Activated naive CD4-positive, alpha-beta T cell treated with anti-CD3 and anti-CD28 coated beads, Interleukin-2, amount 50 U/mL, for 72 hours (primary cell): ENCODE measurements around the gene FBXO5. TPM values are rescaled to one million over a fixed set of nuclear protein-coding genes. Genes with fewer than 3 reads are reported as not detected.

ENCODE experiments used
- ATAC-seq, 2 donors: fragments of 150-1000 bp; cut with Tn5 transposase; 2 replicates each; pipeline ENCODE4 v1.10.0; 2021; ENCODE audit warnings: mild to moderate bottlenecking in 2 of 2, moderate library complexity in 2 of 2
- DNase-seq, 2 donors: peaks; one replicate each; pipeline ENCODE4 v3.0.0; 2021 to 2022; ENCODE audit warnings: low spot score in 2 of 2
- H3K27ac Mint-ChIP-seq, 2 donors: one replicate each; pipeline ENCODE4 v1.8.0; 2022; ENCODE audit warnings: mild to moderate bottlenecking in 2 of 2, mixed read lengths in 2 of 2
- H3K36me3 Mint-ChIP-seq, 2 donors: one replicate each; pipeline ENCODE4 v1.8.0; 2022; ENCODE audit warnings: mixed read lengths in 2 of 2
- H3K9me3 Mint-ChIP-seq, 2 donors: one replicate each; pipeline ENCODE4 v1.8.0; 2022; ENCODE audit warnings: mixed read lengths in 2 of 2
- total RNA-seq, 2 donors: library from RNA; stranded (reverse); gene quantifications; one replicate each; pipeline ENCODE4 v1.2.3, GENCODE V29; 2022

FBXO5 gene
- total RNA-seq, 2 donors from 2014 or later = 43.6 to 81.5 TPM

DNA sequence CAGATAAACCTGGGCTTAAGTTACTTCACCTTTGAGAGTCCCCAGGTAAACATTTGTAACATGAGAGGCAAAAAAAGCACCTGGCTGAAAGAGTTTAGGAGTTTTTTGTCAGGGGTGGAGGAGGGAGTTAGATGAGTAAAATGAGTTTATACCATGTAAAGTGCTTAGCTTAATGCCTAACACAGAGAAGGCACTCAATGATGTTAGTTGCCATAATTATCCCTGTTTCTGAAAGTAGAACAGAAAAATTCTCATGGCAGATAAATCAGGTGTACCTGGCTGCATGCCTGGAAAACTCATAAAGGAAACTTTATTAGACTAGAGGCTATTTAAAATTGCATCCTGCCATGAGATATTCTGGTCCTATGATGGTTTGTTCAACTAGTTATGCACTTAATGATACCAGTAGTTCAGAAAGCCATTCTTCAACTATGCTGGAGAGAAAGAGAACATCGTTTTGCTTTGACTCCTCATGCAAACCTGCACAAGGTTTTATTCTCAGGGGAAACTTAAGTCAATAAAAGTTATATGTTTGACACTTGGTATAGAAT, 40.4 kb downstream of the FBXO5 start:
- ATAC-seq = no peak
- no peak overlapping the region for H3K27ac Mint-ChIP-seq
- H3K36me3 Mint-ChIP-seq = no peaks in the 10 kb centered on the region
- no peaks in the 10 kb centered on the region for H3K9me3 Mint-ChIP-seq
- DNase-seq = no peak

DNA sequence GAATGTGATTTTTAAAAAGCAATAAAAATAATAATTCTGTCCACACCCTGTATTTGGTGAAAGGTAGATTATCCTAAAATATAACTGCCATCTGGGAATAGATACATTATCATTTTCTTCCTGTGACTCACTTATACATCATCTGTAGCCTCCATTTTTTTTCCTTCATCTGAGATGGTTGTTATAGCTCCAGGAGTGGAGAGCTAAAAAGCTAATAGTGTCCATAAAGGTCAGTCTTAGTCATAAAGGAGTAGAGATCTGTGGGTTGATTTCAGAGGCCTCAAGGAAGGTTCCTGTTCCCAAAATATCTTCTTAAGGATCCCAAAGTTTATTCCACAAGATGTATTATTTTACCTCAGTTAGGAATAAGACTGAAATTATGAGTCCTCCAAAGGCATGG, 41.1 kb downstream of the FBXO5 start:
- DNase-seq = no peak
- no peak for ATAC-seq
- H3K36me3 Mint-ChIP-seq = no peaks in the 10 kb centered on the region
- H3K9me3 Mint-ChIP-seq = no peaks in the 10 kb centered on the region
- H3K27ac Mint-ChIP-seq = no peak overlapping the region

DNA sequence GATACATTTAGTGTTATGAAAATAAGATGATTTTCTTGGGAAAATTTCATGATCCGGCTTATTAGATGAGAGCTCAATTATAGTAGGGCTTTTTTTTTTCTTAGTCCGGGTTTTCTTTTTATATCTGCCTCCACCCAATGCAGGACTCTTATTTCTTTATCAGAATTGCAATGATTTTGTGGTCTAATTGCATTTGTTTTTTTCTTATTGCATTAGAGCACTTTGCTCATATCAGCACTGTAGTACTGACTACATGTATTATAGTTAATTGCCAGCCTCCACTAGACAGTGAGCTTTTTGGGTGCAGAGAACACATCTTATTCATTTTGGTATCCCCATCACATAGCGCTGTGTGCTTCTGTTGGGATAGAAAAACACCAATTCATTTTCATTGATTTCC, 50.0 kb downstream of the FBXO5 start:
- ATAC-seq (no peak), DNase-seq (no peak)
- Mint-ChIP-seq H3K27ac (no peak overlapping the region), H3K36me3 (no peaks in the 10 kb centered on the region), H3K9me3 (no peaks in the 10 kb centered on the region)

DNA sequence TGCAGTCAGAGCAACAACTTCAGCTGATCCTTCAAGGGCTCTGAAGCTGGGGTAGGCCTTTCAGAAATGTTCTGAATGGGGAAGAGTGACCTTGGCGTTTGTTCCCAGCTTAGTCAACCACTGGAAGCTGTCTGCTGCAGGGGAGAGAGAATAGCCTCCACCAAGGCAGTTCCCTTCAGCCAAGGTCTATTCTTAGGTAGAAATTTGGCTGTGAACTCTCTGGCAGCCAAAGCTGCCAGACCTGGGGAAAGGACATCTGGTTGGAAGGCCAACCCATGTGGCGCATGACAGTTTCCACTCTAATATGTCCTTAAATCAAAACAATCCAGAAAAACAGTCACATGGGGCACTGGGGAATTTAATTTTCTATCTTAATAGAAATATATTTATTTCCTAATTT, 60.1 kb downstream of the FBXO5 start:
- H3K27ac Mint-ChIP-seq = no peak overlapping the region
- no peak for DNase-seq
- H3K36me3 Mint-ChIP-seq = no peaks in the 10 kb centered on the region
- no peak for ATAC-seq
- no peaks in the 10 kb centered on the region for H3K9me3 Mint-ChIP-seq

Other genes with a start within 250 kb of the FBXO5 start
- gene VIP, start 232.2 kb downstream of the FBXO5 start, total RNA-seq = not detected
- 10 to 100 TPM; 14.2 to 17.3 TPM for gene MTRF1L, start 19.7 kb upstream of the FBXO5 start, total RNA-seq
- gene RGS17, start 148.2 kb upstream of the FBXO5 start, total RNA-seq = not detected